ENCODE results near the gene OR10G6.

DNA sequence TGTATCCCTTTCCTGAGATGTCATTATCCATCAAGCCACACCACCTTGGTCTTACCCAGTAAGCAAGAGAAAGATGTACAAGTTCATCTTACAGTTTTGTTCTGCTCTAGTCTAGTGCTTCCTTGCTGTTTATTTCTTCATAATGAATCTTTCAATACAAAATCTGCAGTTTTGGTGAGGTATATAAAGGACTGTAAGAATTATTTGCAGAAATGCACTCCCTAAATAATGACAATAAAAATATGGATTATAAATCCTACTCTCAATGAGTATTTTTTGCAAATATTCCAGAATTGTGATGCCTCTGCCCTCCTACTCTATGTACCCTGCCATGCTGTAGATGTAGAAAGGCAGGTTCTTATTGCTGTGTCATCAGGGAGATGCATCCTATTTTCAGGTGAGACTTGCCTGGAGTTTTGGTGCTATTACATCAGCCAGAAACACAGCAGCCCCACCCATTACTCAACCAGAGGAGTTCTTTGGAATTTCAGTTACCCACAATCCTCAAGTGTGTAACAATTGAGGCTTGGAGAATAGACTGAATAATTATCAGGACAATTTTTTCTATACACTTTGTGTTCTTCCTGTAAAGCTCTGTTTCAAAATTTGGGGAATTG lies 17.1 kb downstream of the OR10G6 start, which contains the start of gene OR10S1:
- no peak for TF ChIP-seq POLR2A (IDR thresholded peaks at IDR 0.05)
- TF ChIP-seq, protein P1, sequence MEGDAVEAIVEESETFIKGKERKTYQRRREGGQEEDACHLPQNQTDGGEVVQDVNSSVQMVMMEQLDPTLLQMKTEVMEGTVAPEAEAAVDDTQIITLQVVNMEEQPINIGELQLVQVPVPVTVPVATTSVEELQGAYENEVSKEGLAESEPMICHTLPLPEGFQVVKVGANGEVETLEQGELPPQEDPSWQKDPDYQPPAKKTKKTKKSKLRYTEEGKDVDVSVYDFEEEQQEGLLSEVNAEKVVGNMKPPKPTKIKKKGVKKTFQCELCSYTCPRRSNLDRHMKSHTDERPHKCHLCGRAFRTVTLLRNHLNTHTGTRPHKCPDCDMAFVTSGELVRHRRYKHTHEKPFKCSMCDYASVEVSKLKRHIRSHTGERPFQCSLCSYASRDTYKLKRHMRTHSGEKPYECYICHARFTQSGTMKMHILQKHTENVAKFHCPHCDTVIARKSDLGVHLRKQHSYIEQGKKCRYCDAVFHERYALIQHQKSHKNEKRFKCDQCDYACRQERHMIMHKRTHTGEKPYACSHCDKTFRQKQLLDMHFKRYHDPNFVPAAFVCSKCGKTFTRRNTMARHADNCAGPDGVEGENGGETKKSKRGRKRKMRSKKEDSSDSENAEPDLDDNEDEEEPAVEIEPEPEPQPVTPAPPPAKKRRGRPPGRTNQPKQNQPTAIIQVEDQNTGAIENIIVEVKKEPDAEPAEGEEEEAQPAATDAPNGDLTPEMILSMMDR (IDR thresholded peaks at IDR 0.05) = no peak
